GM12878 (cell line): ENCODE results near the gene SERPINE3. TPM values are rescaled to one million over a fixed set of nuclear protein-coding genes. Genes with fewer than 3 reads are reported as not detected.

Source experiments
- ATAC-seq: fragments of 200-7000 bp; cut with Tn5 transposase; 3 replicates; pipeline ENCODE4 v1.9.1; 2020; ENCODE audit warnings: mild to moderate bottlenecking, moderate library complexity
- BruUV-seq: library from RNA; stranded (reverse); fragments of 400-500 nt; replicated peaks from 2 replicates; lab custom pipeline; 2021; lab: Mats Ljungman, UMichigan
- CTCF ChIA-PET: fragments of 300-600 bp; sonication (Branson Sonifier 250); formaldehyde crosslinking; extraction: SDS; loops from one replicate; lab custom pipeline; 2021; ENCODE audit warnings: inconsistent platforms; lab: Yijun Ruan, JAX
- POLR2A ChIA-PET: fragments of 350-600 bp; formaldehyde crosslinking; extraction: SDS; loops from one replicate; lab custom pipeline; 2021; ENCODE audit warnings: inconsistent platforms; lab: Charles Lee
- RAD21 ChIA-PET: fragments of 300-600 bp; sonication (Branson Sonifier 250); formaldehyde crosslinking; loops from one replicate; lab custom pipeline; 2023; ENCODE audit warnings: antibody characterized with exemption; ENCODE audit not compliant: unreplicated experiment; lab: Charles Lee
- SMC1A ChIA-PET: fragments of 300-600 bp; sonication (Branson Sonifier 250); formaldehyde crosslinking; loops from one replicate; lab custom pipeline; 2023; ENCODE audit not compliant: unreplicated experiment, uncharacterized antibody; lab: Charles Lee
- DNase-seq: peaks from one replicate; pipeline ENCODE4 v3.0.0-alpha.2; 2011; ENCODE audit warnings: low read depth, low spot score
- FAIRE-seq: peaks from 3 replicates; lab custom pipeline; 2011; peaks lifted over from hg19 to GRCh38; lab: Jason Lieb, UNC
- H2AFZ ChIP-seq: 2 replicates; pipeline ENCODE4 v1.6.0; 2011; ENCODE audit warnings: low read depth, low read length, control low read depth; ENCODE audit not compliant: control insufficient read depth
- H3K27ac ChIP-seq: 2 replicates; pipeline ENCODE4 v1.5.1; 2011; ENCODE audit warnings: control low read depth; ENCODE audit not compliant: control insufficient read depth, insufficient read depth
- H3K27me3 ChIP-seq, 2 experiments: replicated peaks in 1 of 2; 2 replicates each; pipeline versions ENCODE4 v1.6.0 to v1.6.1; 2011; ENCODE audit warnings: low read length in 1 of 2; ENCODE audit not compliant: control insufficient read depth in 2 of 2, insufficient read depth in 2 of 2
- H3K36me3 ChIP-seq, 2 experiments: 2 replicates each; pipeline ENCODE4 v1.5.1; 2011; ENCODE audit warnings: low read length in 1 of 2; ENCODE audit not compliant: control insufficient read depth in 2 of 2, insufficient read depth in 2 of 2
- H3K4me1 ChIP-seq: 2 replicates; pipeline ENCODE4 v1.6.1; 2011; ENCODE audit warnings: mild to moderate bottlenecking, low read length, moderate library complexity, mixed read lengths; ENCODE audit not compliant: control insufficient read depth, insufficient read depth
- H3K4me2 ChIP-seq: 2 replicates; pipeline ENCODE4 v1.6.0; 2011; ENCODE audit warnings: control low read depth; ENCODE audit not compliant: control insufficient read depth, insufficient read depth
- H3K4me3 ChIP-seq: fragments of 200-600 bp; sonication (generic); 2 replicates; pipeline ENCODE4 v1.5.1; 2016
- H3K79me2 ChIP-seq: 2 replicates; pipeline ENCODE4 v1.6.0; 2011; ENCODE audit warnings: low read length; ENCODE audit not compliant: control insufficient read depth, insufficient read depth
- H3K9ac ChIP-seq: 2 replicates; pipeline ENCODE4 v1.8.0; 2011; ENCODE audit warnings: low read length, control low read depth, mixed read lengths; ENCODE audit not compliant: control insufficient read depth, insufficient read depth
- H3K9me3 ChIP-seq: replicated peaks from 3 replicates; pipeline ENCODE4 v1.5.1; 2011; ENCODE audit warnings: mild to moderate bottlenecking, low read length; ENCODE audit not compliant: control insufficient read depth, insufficient read depth
- H4K20me1 ChIP-seq: 2 replicates; pipeline ENCODE4 v1.6.0; 2011; ENCODE audit not compliant: control insufficient read depth, insufficient read depth
- BACH1 ChIP-seq: fragments of 450-650 bp; IDR thresholded peaks from 2 replicates; pipeline ENCODE4 v1.6.1; 2017; ENCODE audit warnings: mild to moderate bottlenecking, borderline replicate concordance
- BRCA1 ChIP-seq: IDR thresholded peaks from 2 replicates; pipeline ENCODE4 v1.6.1; 2011; ENCODE audit warnings: low read depth, low read length, improper control_type of control experiment
- DPF2 ChIP-seq: fragments of 450-650 bp; IDR thresholded peaks from 2 replicates; pipeline ENCODE4 v1.6.1; 2017; ENCODE audit warnings: mild to moderate bottlenecking
- GABPA ChIP-seq: IDR thresholded peaks from 2 replicates; pipeline ENCODE4 v1.6.1; 2014; ENCODE audit warnings: antibody characterized with exemption, low read depth, mild to moderate bottlenecking, inconsistent platforms
- JUND ChIP-seq: IDR thresholded peaks from 2 replicates; pipeline ENCODE4 v1.6.1; 2012; ENCODE audit warnings: low read depth, mild to moderate bottlenecking, low read length, improper control_type of control experiment, moderate library complexity
- MTA3 ChIP-seq: IDR thresholded peaks from 2 replicates; pipeline ENCODE4 v1.6.1; 2012; ENCODE audit warnings: low read length, inconsistent platforms, borderline replicate concordance
- NFXL1 ChIP-seq: fragments of 450-650 bp; IDR thresholded peaks from 2 replicates; pipeline ENCODE4 v1.6.1; 2017; ENCODE audit warnings: antibody characterized with exemption, mild to moderate bottlenecking, borderline replicate concordance
- NFYB ChIP-seq: IDR thresholded peaks from 2 replicates; pipeline ENCODE4 v1.6.1; 2011; ENCODE audit warnings: low read depth, mild to moderate bottlenecking, low read length, improper control_type of control experiment, moderate library complexity; ENCODE audit not compliant: insufficient read depth
- NR2C1 ChIP-seq: fragments of 450-650 bp; IDR thresholded peaks from 2 replicates; pipeline ENCODE4 v1.6.1; 2017; ENCODE audit warnings: antibody characterized with exemption, mild to moderate bottlenecking, moderate library complexity
- POLR2AphosphoS2 ChIP-seq: IDR thresholded peaks from 2 replicates; pipeline ENCODE4 v1.6.1; 2011; ENCODE audit warnings: low read depth, mild to moderate bottlenecking, low read length, improper control_type of control experiment, moderate library complexity
- POU2F2 ChIP-seq: IDR thresholded peaks from 3 replicates; pipeline ENCODE4 v1.6.1; 2011; ENCODE audit warnings: low read depth, mild to moderate bottlenecking, low read length, borderline replicate concordance
- RAD21 ChIP-seq: IDR thresholded peaks from 2 replicates; pipeline ENCODE4 v1.6.1; 2011; ENCODE audit warnings: mild to moderate bottlenecking, low read depth, low read length, moderate library complexity; ENCODE audit not compliant: insufficient read depth
- RBBP5 ChIP-seq: fragments of 200-600 bp; sonication (generic); conservative IDR thresholded peaks from 2 replicates; pipeline ENCODE4 v1.6.1; 2016
- SMAD1 ChIP-seq: fragments of 450-650 bp; IDR thresholded peaks from 2 replicates; pipeline ENCODE4 v1.6.1; 2018; ENCODE audit warnings: mild to moderate bottlenecking, low read depth; ENCODE audit not compliant: partially characterized antibody
- SMC3 ChIP-seq: IDR thresholded peaks from 2 replicates; pipeline ENCODE4 v1.6.1; 2011; ENCODE audit warnings: low read length, improper control_type of control experiment, borderline replicate concordance
- TAF1 ChIP-seq: IDR thresholded peaks from 2 replicates; pipeline ENCODE4 v1.6.1; 2011; ENCODE audit warnings: mild to moderate bottlenecking, low read depth, low read length, borderline replicate concordance
- YBX1 ChIP-seq: fragments of 450-650 bp; IDR thresholded peaks from 2 replicates; pipeline ENCODE4 v1.6.1; 2016; ENCODE audit warnings: antibody characterized with exemption
- YY1 ChIP-seq: IDR thresholded peaks from 2 replicates; pipeline ENCODE4 v1.6.1; 2011; ENCODE audit warnings: low read depth, mild to moderate bottlenecking, low read length
- ZNF207 ChIP-seq: fragments of 450-650 bp; IDR thresholded peaks from 2 replicates; pipeline ENCODE4 v1.6.1; 2014; ENCODE audit warnings: antibody characterized with exemption, mild to moderate bottlenecking, borderline replicate concordance
- ZNF384 ChIP-seq: IDR thresholded peaks from 2 replicates; pipeline ENCODE4 v1.6.1; 2012; ENCODE audit warnings: low read depth, mild to moderate bottlenecking, low read length, improper control_type of control experiment, borderline replicate concordance
- ZZZ3 ChIP-seq: IDR thresholded peaks from 2 replicates; pipeline ENCODE4 v1.6.1; 2011; ENCODE audit warnings: low read depth; ENCODE audit not compliant: control insufficient read depth, insufficient read length
- WGBS: methylation state at CpG from one replicate; pipeline ENCODE4 v1.1.6; 2016; ENCODE audit warnings: low lambda C conversion rate; ENCODE audit not compliant: insufficient replicate concordance, insufficient coverage; ENCODE audit errors: missing lambda C conversion rate; 5-methylcytosine and 5-hydroxymethylcytosine counted together
- in situ Hi-C: fragments of 300-500 bp; cut with MboI; formaldehyde crosslinking; loops from 9 replicates; pipeline ENCODE4 v1.14.3; 2018; ENCODE audit warnings: mixed read lengths
- intact Hi-C: fragments of 100-400 bp; cut with micrococcal nuclease; formaldehyde crosslinking; loops from one replicate; pipeline ENCODE4 v1.14.2; 2022; ENCODE audit not compliant: unreplicated experiment
- polyA plus RNA-seq, 11 experiments: library from polyadenylated mRNA; depleted of rRNA in 4 of 11; unstranded in 6 of 11; stranded (reverse) in 5 of 11; fragments of >200 nt; fragmentation: Nextera tagmentation in 4 of 11; fragmentation: Illumina TruSeq in 1 of 11; extraction: Ambion mirVana in 4 of 11; extraction: Trizol in 1 of 11; gene quantifications; 1 replicate in 1 of 11; 2 replicates in 10 of 11; pipeline versions ENCODE4 v1.2.1 to v1.2.3, GENCODE V29; 2011 to 2016; ENCODE audit warnings: inconsistent platforms in 2 of 11, missing spikeins in 2 of 11, low read depth in 1 of 11
- total RNA-seq, 4 experiments: library from RNA; depleted of rRNA in 3 of 4; stranded (reverse); fragments of >200 nt in 3 of 4; fragmentation: Illumina TruSeq in 1 of 4; extraction: Trizol in 1 of 4; gene quantifications; 2 replicates each; pipeline versions ENCODE4 v1.2.1 to v1.2.3, GENCODE V29; 2013 to 2021
- TF ChIP-seq, protein P1 (sequence below): fragments of 450-650 bp; IDR thresholded peaks from 2 replicates; pipeline ENCODE4 v1.6.1; 2017; ENCODE audit warnings: mild to moderate bottlenecking, low read depth, inconsistent platforms; ENCODE audit not compliant: poor library complexity, severe bottlenecking
- TF ChIP-seq, protein P2 (sequence below): fragments of 450-650 bp; IDR thresholded peaks from 2 replicates; pipeline ENCODE4 v1.6.1; 2017; ENCODE audit warnings: mild to moderate bottlenecking

Gene SERPINE3
- total and polyA plus RNA-seq, 10 of the 15 experiments (the other 5 are each of a cell fraction or from before 2014, with no cell fraction given), result 0.19 TPM; not detected in 9

DNA sequence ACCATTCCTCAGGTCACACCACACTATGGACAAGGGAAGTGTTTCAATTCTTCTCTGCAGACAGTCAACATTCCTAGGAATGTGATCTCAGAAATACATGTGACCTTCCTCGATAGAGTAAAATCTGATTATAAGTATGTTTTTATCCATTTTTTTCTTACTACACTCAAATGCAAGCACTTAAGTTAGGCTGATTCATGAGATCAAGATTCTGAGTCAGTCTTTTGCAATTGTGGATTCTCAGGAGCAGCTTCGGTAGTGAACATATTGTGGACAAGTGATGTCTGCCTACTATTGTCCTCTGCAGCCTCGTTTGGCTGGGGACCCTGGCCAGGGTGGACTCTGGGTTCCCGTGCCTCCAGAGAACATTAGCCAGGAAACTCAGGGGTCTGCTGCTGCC, 3.2 kb downstream of the SERPINE3 start (continued):
- TF ChIP-seq, protein P1, sequence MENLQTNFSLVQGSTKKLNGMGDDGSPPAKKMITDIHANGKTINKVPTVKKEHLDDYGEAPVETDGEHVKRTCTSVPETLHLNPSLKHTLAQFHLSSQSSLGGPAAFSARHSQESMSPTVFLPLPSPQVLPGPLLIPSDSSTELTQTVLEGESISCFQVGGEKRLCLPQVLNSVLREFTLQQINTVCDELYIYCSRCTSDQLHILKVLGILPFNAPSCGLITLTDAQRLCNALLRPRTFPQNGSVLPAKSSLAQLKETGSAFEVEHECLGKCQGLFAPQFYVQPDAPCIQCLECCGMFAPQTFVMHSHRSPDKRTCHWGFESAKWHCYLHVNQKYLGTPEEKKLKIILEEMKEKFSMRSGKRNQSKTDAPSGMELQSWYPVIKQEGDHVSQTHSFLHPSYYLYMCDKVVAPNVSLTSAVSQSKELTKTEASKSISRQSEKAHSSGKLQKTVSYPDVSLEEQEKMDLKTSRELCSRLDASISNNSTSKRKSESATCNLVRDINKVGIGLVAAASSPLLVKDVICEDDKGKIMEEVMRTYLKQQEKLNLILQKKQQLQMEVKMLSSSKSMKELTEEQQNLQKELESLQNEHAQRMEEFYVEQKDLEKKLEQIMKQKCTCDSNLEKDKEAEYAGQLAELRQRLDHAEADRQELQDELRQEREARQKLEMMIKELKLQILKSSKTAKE, result no peak
- TF ChIP-seq YBX1 (no peak), ZNF207 (no peak), SMAD1 (no peak), POU2F2 (no peak)
- TF ChIP-seq, protein P2, sequence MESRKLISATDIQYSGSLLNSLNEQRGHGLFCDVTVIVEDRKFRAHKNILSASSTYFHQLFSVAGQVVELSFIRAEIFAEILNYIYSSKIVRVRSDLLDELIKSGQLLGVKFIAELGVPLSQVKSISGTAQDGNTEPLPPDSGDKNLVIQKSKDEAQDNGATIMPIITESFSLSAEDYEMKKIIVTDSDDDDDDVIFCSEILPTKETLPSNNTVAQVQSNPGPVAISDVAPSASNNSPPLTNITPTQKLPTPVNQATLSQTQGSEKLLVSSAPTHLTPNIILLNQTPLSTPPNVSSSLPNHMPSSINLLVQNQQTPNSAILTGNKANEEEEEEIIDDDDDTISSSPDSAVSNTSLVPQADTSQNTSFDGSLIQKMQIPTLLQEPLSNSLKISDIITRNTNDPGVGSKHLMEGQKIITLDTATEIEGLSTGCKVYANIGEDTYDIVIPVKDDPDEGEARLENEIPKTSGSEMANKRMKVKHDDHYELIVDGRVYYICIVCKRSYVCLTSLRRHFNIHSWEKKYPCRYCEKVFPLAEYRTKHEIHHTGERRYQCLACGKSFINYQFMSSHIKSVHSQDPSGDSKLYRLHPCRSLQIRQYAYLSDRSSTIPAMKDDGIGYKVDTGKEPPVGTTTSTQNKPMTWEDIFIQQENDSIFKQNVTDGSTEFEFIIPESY, result no peak

DNA sequence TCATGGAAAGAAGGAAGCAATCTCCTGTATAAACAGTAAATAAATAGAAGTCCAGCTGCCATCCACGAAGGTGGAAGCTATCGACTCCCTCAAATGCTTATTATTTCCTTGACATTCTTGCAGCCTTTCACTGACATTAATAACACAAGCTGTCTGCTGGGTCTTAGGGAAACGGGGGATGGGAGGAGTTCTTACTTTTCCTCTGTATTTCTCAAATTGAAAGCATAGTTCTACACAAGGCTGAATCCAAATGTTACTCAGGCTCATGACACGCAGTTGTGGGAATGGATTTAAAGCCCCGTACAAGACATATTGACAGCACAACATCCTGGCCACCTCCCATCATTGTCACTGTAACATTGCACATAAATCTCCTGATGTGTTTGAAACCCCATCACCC, 4.0 kb downstream of the SERPINE3 start:
- Histone ChIP-seq H3K27ac (no peak overlapping the region), H3K27me3 (no peaks in the 10 kb centered on the region), H3K9ac (no peak overlapping the region), H3K79me2 (no peaks in the 10 kb centered on the region), H3K4me3 (no peak overlapping the region), H3K4me1 (0 out of 2 replicates have a peak, but pooled peaks cover 4% of the 10 kb centered on the region), H3K4me2 (no peak overlapping the region), H4K20me1 (no peaks in the 10 kb centered on the region), H3K9me3 (no peaks in the 10 kb centered on the region), H2AFZ (no peak overlapping the region), H3K36me3 (no peaks in the 10 kb centered on the region)
- ChIA-PET CTCF (interaction anchor here (1.2 kb wide), 1 partner anchor 9 kb away, joined by 3 read pairs; no protein-coding TSS in a partner anchor), RAD21 (no interaction called here), SMC1A (interaction anchor here (0.6 to 1.1 kb wide), 2 partner anchors 10 to 14 kb away, joined by 3 read pairs; no protein-coding TSS in a partner anchor), POLR2A (interaction anchor here (1.0 kb wide), 1 partner anchor 12 kb away, joined by 3 read pairs; no protein-coding TSS in a partner anchor)
- ATAC-seq (no peak), DNase-seq (no peak), FAIRE-seq (no peak)
- 50% methylated on average over 5 of the region's 5 CpGs for WGBS
- no TSS peak for BruUV-seq
- intact Hi-C loops (no loop called here), in situ Hi-C loops (no loop called here)
- TF ChIP-seq NFXL1 (no peak), ZZZ3 (no peak), MTA3 (no peak), RBBP5 (no peak), NR2C1 (no peak), TAF1 (no peak), RAD21 (no peak), GABPA (no peak), YY1 (no peak), BRCA1 (no peak), ZNF384 (no peak), ZNF207 (no peak), DPF2 (no peak), NFYB (no peak), JUND (no peak), SMC3 (no peak), POLR2AphosphoS2 (no peak), BACH1 (no peak)
